K562 (cell line): Measurements from ENCODE around the gene FLRT1. TPM values are rescaled to one million over a fixed set of nuclear protein-coding genes. Genes with fewer than 3 reads are reported as not detected.

Source experiments
- ARID2 ChIP-seq: fragments of 450-650 bp; IDR thresholded peaks from 2 replicates; pipeline ENCODE4 v1.6.1; 2017; ENCODE audit warnings: antibody characterized with exemption, mild to moderate bottlenecking
- ATF1 ChIP-seq, 2 experiments: fragments of 450-650 bp in 1 of 2; IDR thresholded peaks; 2 replicates each; pipeline ENCODE4 v1.6.1; 2016; ENCODE audit warnings: missing compliant biosample characterization in 1 of 2, missing genetic modification characterization in 1 of 2
- BDP1 ChIP-seq: IDR thresholded peaks from 3 replicates; pipeline ENCODE4 v1.6.1; 2011; ENCODE audit not compliant: insufficient read length, insufficient read depth
- CHD2 ChIP-seq: IDR thresholded peaks from 2 replicates; pipeline ENCODE4 v1.6.1; 2011; ENCODE audit warnings: low read depth, low read length
- CTBP1 ChIP-seq: fragments of 450-650 bp; IDR thresholded peaks from 2 replicates; pipeline ENCODE4 v1.6.1; 2016; ENCODE audit warnings: borderline replicate concordance
- EGR1 ChIP-seq: fragments of 450-650 bp; conservative IDR thresholded peaks from 2 replicates; pipeline ENCODE4 v1.6.1; 2017; ENCODE audit warnings: mild to moderate bottlenecking
- KLF1 ChIP-seq: fragments of 450-650 bp; IDR thresholded peaks from 2 replicates; pipeline ENCODE4 v1.6.1; 2016; ENCODE audit warnings: missing genetic modification characterization, missing compliant biosample characterization
- MBD2 ChIP-seq: sonication (generic); IDR thresholded peaks from 2 replicates; pipeline ENCODE4 v1.6.1; 2016; ENCODE audit warnings: low read depth, borderline replicate concordance
- NFE2L1 ChIP-seq: fragments of 450-650 bp; IDR thresholded peaks from 2 replicates; pipeline ENCODE4 v1.6.1; 2016; ENCODE audit warnings: missing genetic modification characterization, low read depth, mild to moderate bottlenecking, missing compliant biosample characterization, moderate library complexity, borderline replicate concordance
- RBFOX2 ChIP-seq: fragments of 200-400 bp; formaldehyde crosslinking; IDR thresholded peaks from 2 replicates; pipeline ENCODE4 v1.6.1; 2017; ENCODE audit warnings: low read depth, mild to moderate bottlenecking, low read length, moderate library complexity
- SNRNP70 ChIP-seq: fragments of 200-400 bp; formaldehyde crosslinking; optimal IDR thresholded peaks from 2 replicates; pipeline ENCODE3; 2017; ENCODE audit warnings: low read depth, low read length
- TAF1 ChIP-seq: IDR thresholded peaks from 2 replicates; pipeline ENCODE4 v1.6.1; 2011; ENCODE audit warnings: mild to moderate bottlenecking, low read length, moderate library complexity; ENCODE audit not compliant: insufficient read depth, control insufficient read depth, severe bottlenecking; ENCODE audit errors: extremely low read depth
- VEZF1 ChIP-seq: fragments of 200-800 bp; sonication (Bioruptor generic); IDR thresholded peaks from 2 replicates; pipeline ENCODE4 v1.6.1; 2017; ENCODE audit warnings: missing genetic modification characterization, missing compliant biosample characterization
- XRCC5 ChIP-seq: fragments of 200-400 bp; formaldehyde crosslinking; IDR thresholded peaks from 2 replicates; pipeline ENCODE4 v1.6.1; 2017; ENCODE audit warnings: low read depth, mild to moderate bottlenecking, low read length
- polyA plus RNA-seq, 8 experiments: library from polyadenylated mRNA; depleted of rRNA in 4 of 8; stranded (reverse) in 5 of 8; unstranded in 3 of 8; fragments of >200 nt; fragmentation: Nextera tagmentation in 2 of 8; fragmentation: Illumina TruSeq in 1 of 8; extraction: Ambion mirVana in 2 of 8; extraction: Trizol in 1 of 8; gene quantifications; 2 replicates each; pipeline versions ENCODE4 v1.2.1 to v1.2.3, GENCODE V29; 2011 to 2014; ENCODE audit warnings: inconsistent platforms in 1 of 8, missing spikeins in 1 of 8
- total RNA-seq, 7 experiments: library from RNA; depleted of rRNA in 6 of 7; stranded (reverse); fragments of >200 nt in 6 of 7; fragmentation: Illumina TruSeq in 2 of 7; extraction: Trizol in 2 of 7; gene quantifications; 2 replicates each; pipeline versions ENCODE4 v1.2.1 to v1.2.3, GENCODE V29; 2011 to 2021; ENCODE audit warnings: low replicate concordance in 1 of 7
- TF ChIP-seq, protein P1 (sequence below), 2 experiments: fragments of 450-650 bp; formaldehyde crosslinking in 1 of 2; IDR thresholded peaks; 2 replicates each; pipeline versions ENCODE4 v1.4.0 to v1.6.1; 2014 to 2020; ENCODE audit warnings: mild to moderate bottlenecking in 2 of 2, borderline replicate concordance in 1 of 2, low read depth in 1 of 2
- TF ChIP-seq, protein P2 (sequence below), 2 experiments: fragments of 450-650 bp; conservative IDR thresholded peaks; 2 replicates each; pipeline ENCODE4 v1.6.1; 2017; ENCODE audit warnings: mild to moderate bottlenecking in 2 of 2, moderate library complexity in 2 of 2

Gene FLRT1
- total and polyA plus RNA-seq, 9 of the 15 experiments (the other 6 are each of a cell fraction or from before 2014, with no cell fraction given), result not detected

DNA sequence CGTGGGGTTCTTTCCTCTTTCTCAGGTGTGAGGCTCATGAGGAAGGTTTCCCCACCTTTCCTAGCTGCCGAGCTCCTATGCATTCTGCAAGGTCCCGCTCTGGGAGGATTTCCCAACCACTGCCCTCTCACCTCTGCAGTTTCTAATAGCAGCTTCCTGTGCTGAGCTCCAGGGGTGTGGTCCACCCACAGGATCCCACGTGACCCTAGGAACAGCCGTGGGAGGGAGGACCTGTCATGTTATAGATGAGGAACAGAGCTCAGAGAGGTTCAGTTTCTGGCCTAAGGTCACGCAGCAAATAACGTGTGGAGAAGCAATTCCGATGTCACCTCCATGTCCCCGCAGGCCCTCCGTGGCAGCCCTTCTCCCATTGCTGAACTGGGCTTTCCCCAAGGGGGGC, 38.5 kb downstream of the FLRT1 start (continued):
- TF ChIP-seq, protein P1, sequence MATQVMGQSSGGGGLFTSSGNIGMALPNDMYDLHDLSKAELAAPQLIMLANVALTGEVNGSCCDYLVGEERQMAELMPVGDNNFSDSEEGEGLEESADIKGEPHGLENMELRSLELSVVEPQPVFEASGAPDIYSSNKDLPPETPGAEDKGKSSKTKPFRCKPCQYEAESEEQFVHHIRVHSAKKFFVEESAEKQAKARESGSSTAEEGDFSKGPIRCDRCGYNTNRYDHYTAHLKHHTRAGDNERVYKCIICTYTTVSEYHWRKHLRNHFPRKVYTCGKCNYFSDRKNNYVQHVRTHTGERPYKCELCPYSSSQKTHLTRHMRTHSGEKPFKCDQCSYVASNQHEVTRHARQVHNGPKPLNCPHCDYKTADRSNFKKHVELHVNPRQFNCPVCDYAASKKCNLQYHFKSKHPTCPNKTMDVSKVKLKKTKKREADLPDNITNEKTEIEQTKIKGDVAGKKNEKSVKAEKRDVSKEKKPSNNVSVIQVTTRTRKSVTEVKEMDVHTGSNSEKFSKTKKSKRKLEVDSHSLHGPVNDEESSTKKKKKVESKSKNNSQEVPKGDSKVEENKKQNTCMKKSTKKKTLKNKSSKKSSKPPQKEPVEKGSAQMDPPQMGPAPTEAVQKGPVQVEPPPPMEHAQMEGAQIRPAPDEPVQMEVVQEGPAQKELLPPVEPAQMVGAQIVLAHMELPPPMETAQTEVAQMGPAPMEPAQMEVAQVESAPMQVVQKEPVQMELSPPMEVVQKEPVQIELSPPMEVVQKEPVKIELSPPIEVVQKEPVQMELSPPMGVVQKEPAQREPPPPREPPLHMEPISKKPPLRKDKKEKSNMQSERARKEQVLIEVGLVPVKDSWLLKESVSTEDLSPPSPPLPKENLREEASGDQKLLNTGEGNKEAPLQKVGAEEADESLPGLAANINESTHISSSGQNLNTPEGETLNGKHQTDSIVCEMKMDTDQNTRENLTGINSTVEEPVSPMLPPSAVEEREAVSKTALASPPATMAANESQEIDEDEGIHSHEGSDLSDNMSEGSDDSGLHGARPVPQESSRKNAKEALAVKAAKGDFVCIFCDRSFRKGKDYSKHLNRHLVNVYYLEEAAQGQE (IDR thresholded peaks at IDR 0.05; ENCODE audit: borderline replicate concordance), result peak; percentile 29; the same call in 1 of the 2 replicates
- TF ChIP-seq, protein P1 (CRISPR knock-in tag; IDR thresholded peaks at IDR 0.05; ENCODE audit: low read depth), result no peak
- TF ChIP-seq CTBP1 (no peak), KLF1 (tag) (peak; percentile 60; the same call in 1 of the 2 replicates), TAF1 (no peak), RBFOX2 (no peak), ATF1 (CRISPR knock-in tag; IDR thresholded peaks at IDR 0.05) (no peak), ATF1 (tag; IDR thresholded peaks at IDR 0.05) (no peak), NFE2L1 (no peak), MBD2 (no peak), VEZF1 (no peak), CHD2 (no peak), BDP1 (no peak), ARID2 (no peak), SNRNP70 (no peak), XRCC5 (no peak), EGR1 (peak; percentile 75)
- TF ChIP-seq, protein P2, sequence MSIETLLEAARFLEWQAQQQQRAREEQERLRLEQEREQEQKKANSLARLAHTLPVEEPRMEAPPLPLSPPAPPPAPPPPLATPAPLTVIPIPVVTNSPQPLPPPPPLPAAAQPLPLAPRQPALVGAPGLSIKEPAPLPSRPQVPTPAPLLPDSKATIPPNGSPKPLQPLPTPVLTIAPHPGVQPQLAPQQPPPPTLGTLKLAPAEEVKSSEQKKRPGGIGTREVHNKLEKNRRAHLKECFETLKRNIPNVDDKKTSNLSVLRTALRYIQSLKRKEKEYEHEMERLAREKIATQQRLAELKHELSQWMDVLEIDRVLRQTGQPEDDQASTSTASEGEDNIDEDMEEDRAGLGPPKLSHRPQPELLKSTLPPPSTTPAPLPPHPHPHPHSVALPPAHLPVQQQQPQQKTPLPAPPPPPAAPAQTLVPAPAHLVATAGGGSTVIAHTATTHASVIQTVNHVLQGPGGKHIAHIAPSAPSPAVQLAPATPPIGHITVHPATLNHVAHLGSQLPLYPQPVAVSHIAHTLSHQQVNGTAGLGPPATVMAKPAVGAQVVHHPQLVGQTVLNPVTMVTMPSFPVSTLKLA (conservative IDR thresholded peaks at IDR 0.05), result no peak
